Astrocyte (in vitro differentiated cells and primary cell): ENCODE measurements around the gene SERPINH1.

Experiments
- EZH2 ChIP-seq: IDR thresholded peaks from 2 replicates; pipeline ENCODE4 v1.6.1; 2012; ENCODE audit warnings: mild to moderate bottlenecking, low read length, inconsistent platforms; ENCODE audit not compliant: insufficient read depth
- TF ChIP-seq, protein P1 (sequence below): IDR thresholded peaks from 2 replicates; pipeline ENCODE4 v1.5.1; 2011; ENCODE audit warnings: low read depth, mild to moderate bottlenecking, inconsistent platforms, low read length, moderate library complexity; ENCODE audit not compliant: insufficient read depth

- TF ChIP-seq, protein P1, sequence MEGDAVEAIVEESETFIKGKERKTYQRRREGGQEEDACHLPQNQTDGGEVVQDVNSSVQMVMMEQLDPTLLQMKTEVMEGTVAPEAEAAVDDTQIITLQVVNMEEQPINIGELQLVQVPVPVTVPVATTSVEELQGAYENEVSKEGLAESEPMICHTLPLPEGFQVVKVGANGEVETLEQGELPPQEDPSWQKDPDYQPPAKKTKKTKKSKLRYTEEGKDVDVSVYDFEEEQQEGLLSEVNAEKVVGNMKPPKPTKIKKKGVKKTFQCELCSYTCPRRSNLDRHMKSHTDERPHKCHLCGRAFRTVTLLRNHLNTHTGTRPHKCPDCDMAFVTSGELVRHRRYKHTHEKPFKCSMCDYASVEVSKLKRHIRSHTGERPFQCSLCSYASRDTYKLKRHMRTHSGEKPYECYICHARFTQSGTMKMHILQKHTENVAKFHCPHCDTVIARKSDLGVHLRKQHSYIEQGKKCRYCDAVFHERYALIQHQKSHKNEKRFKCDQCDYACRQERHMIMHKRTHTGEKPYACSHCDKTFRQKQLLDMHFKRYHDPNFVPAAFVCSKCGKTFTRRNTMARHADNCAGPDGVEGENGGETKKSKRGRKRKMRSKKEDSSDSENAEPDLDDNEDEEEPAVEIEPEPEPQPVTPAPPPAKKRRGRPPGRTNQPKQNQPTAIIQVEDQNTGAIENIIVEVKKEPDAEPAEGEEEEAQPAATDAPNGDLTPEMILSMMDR, result no peak
- no peak for TF ChIP-seq EZH2
These were observed 1.5 kb downstream of the SERPINH1 start for GRCh38 chr11:75563501-75563977.
